ENCODE results near the gene TVP23A. TPM values are rescaled to one million over a fixed set of nuclear protein-coding genes. Genes with fewer than 3 reads are reported as not detected.

Gene TVP23A
- total and polyA plus RNA-seq, 7 donors: 0.01 to 0.13 (median 0.06) TPM; not detected in 3

DNA sequence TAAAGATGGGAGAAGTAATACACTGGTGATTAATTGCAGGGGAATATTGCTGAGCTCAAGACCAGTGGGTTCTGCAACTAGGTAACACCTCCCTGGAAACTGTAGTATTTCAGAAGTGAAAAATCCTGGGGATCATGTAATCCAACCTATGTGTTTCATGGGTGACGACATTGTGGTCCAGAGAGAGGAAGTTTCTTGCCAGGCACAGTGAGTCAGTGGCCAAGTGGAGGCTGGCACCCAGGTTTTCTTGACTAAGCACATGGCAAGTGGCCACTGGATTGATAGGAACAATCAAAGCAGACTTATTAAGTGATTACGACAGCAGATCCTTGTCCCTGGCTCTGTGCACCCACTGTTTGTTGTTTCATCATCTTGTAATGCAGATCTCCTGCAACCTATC lies 43.8 kb upstream of the TVP23A start:
- ATAC-seq (peak in 3 of 4 donors; percentile 38 to 53 (median 44)), DNase-seq (no peak)
- intact Hi-C loops (cut with DNase I): no loop called here
- peaks cover 5% of the 10 kb centered on the region for H3K4me1 ChIP-seq
- TF ChIP-seq, protein P1, sequence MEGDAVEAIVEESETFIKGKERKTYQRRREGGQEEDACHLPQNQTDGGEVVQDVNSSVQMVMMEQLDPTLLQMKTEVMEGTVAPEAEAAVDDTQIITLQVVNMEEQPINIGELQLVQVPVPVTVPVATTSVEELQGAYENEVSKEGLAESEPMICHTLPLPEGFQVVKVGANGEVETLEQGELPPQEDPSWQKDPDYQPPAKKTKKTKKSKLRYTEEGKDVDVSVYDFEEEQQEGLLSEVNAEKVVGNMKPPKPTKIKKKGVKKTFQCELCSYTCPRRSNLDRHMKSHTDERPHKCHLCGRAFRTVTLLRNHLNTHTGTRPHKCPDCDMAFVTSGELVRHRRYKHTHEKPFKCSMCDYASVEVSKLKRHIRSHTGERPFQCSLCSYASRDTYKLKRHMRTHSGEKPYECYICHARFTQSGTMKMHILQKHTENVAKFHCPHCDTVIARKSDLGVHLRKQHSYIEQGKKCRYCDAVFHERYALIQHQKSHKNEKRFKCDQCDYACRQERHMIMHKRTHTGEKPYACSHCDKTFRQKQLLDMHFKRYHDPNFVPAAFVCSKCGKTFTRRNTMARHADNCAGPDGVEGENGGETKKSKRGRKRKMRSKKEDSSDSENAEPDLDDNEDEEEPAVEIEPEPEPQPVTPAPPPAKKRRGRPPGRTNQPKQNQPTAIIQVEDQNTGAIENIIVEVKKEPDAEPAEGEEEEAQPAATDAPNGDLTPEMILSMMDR (IDR thresholded peaks at IDR 0.05): no peak
- WGBS, 3 donors: 27 to 46% (median 36%) methylated on average over 2 of the region's 2 CpGs
- no peaks in the 10 kb centered on the region for H3K9me3 ChIP-seq
- no peaks in the 10 kb centered on the region for H3K27me3 ChIP-seq (ENCODE audit: insufficient read depth in 3 of 3, low read length in 2 of 3)
- no peak overlapping the region for H3K27ac ChIP-seq
- no peaks in the 10 kb centered on the region for H3K36me3 ChIP-seq (ENCODE audit: insufficient read depth in 1 of 2, low read depth in 1 of 2)
- no peak overlapping the region for H3K4me3 ChIP-seq

DNA sequence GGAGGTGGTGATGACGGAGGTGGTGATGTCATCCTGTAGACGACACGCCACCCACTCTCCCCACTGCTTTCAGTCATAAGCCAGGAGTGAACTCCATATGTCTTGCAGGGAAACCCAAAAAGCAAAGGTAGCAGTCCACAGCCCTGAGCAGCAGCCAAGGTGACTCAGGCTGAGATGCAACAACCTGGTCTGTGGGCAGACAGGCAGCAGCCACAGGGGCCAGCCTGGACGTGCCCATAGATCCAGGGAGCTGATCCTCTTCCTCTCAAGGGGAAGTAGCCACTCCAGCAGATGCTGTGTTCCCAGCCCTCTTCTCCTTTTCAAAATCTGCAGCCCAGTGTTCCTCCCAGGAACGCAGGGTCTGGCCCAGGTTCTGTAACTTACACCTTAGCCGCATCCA lies 41.1 kb upstream of the TVP23A start:
- WGBS, 3 donors: 89% methylated on average over 6 of the region's 6 CpGs
- no peak for ATAC-seq
- no peak overlapping the region for H3K4me3 ChIP-seq

DNA sequence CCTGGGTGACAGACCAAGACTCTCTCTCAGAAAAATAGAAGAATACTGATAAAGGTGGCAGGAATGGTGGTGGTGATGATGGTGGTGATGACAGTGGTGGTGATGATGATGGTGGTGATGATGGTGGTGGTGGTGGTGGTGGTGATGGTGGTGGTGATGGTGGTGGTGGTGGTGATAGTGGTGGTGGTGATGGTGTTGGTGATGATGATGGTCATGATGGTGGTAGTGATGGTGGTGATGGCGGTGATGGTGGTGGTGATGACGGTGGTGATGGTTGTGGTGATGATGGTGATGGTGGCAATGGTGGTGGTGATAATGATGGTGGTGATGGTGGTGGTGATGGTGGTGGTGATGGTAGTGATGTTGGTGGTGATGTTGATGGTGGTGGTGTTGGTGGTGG lies 40.4 kb upstream of the TVP23A start:
- H3K36me3 ChIP-seq (ENCODE audit: insufficient read depth in 1 of 2, low read depth in 1 of 2): no peaks in the 10 kb centered on the region
- no peaks in the 10 kb centered on the region for H3K27me3 ChIP-seq (ENCODE audit: insufficient read depth in 3 of 3, low read length in 2 of 3)
- DNase-seq (no peak), ATAC-seq (no peak)
- H3K27ac ChIP-seq: no peak overlapping the region
- H3K4me1 ChIP-seq: no peaks in the 10 kb centered on the region
- TF ChIP-seq, protein P1 (IDR thresholded peaks at IDR 0.05): no peak
- 48 to 98% (median 80%) methylated on average over 2 of the region's 2 CpGs for WGBS, 3 donors
- H3K4me3 ChIP-seq: no peak overlapping the region
- H3K9me3 ChIP-seq: no peaks in the 10 kb centered on the region
- intact Hi-C loops (cut with DNase I): no loop called here

More for the DNA sequence above, 41.1 kb upstream of the TVP23A start:
- Histone ChIP-seq H3K4me1 (no peaks in the 10 kb centered on the region), H3K9me3 (no peaks in the 10 kb centered on the region), H3K27me3 (ENCODE audit: insufficient read depth in 3 of 3, low read length in 2 of 3) (no peaks in the 10 kb centered on the region), H3K36me3 (ENCODE audit: insufficient read depth in 1 of 2, low read depth in 1 of 2) (no peaks in the 10 kb centered on the region), H3K27ac (no peak overlapping the region)
- no peak for DNase-seq
- intact Hi-C loops (cut with DNase I): no loop called here
- TF ChIP-seq, protein P1 (IDR thresholded peaks at IDR 0.05): no peak

DNA sequence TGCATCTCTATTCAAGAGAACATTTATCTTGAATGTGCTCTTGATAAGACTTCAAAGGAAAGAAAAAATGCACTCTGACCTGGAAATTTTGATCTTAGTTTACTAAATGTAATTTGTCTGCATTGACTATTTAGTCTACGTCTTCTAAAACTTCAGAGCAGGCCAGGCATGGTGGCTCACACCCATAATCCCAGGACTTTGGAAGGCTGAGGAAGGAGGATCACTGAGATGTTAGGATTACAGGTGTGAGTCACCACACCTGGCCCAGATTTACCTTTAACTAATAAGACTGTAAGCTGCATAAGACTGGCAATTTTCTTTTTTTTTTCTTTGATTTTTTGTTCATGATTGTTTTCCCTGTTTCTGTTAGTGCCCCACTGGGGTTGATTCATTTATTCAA lies 39.6 kb upstream of the TVP23A start:
- H3K4me3 ChIP-seq: no peak overlapping the region
- 76 to 82% (median 81%) methylated on average over 1 of the region's 1 CpG for WGBS, 3 donors
- no peaks in the 10 kb centered on the region for H3K27me3 ChIP-seq (ENCODE audit: insufficient read depth in 3 of 3, low read length in 2 of 3)
- ATAC-seq (no peak), DNase-seq (no peak)
- intact Hi-C loops (cut with DNase I): no loop called here
- TF ChIP-seq, protein P1 (IDR thresholded peaks at IDR 0.05): no peak
- no peaks in the 10 kb centered on the region for H3K9me3 ChIP-seq
- no peaks in the 10 kb centered on the region for H3K4me1 ChIP-seq
- no peaks in the 10 kb centered on the region for H3K36me3 ChIP-seq (ENCODE audit: insufficient read depth in 1 of 2, low read depth in 1 of 2)
- H3K27ac ChIP-seq: no peak overlapping the region

DNA sequence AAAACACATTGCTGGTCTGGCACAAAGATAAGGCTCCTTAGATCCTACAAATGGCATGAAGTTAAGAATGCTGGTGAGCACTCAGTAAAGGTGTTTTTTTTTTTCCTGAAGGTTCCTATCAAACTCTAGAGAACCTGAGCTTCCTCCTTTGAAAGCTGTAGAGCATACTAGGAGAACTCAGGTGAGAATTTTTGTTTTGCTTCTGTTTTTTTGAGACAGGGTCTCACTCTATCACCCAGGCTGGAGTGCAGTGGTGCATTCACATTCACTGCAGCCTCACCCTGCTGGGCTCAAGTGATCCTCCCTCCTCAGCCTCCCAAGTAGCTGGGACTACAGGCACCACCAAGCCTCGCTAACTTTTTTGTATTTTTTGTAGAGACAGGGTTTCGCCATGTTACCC lies 37.4 kb upstream of the TVP23A start:
- no peaks in the 10 kb centered on the region for H3K27me3 ChIP-seq (ENCODE audit: insufficient read depth in 3 of 3, low read length in 2 of 3)
- H3K4me3 ChIP-seq: no peak overlapping the region
- H3K4me1 ChIP-seq: no peaks in the 10 kb centered on the region
- WGBS, 3 donors: 92 to 95% (median 95%) methylated on average over 2 of the region's 2 CpGs
- TF ChIP-seq, protein P1 (IDR thresholded peaks at IDR 0.05): no peak
- no peaks in the 10 kb centered on the region for H3K36me3 ChIP-seq (ENCODE audit: insufficient read depth in 1 of 2, low read depth in 1 of 2)
- ATAC-seq (no peak), DNase-seq (no peak)
- H3K27ac ChIP-seq: no peak overlapping the region
- intact Hi-C loops (cut with DNase I): no loop called here
- H3K9me3 ChIP-seq: no peaks in the 10 kb centered on the region
